HCT116 (cell line): ENCODE data around the gene KIAA1549. TPM values are rescaled to one million over a fixed set of nuclear protein-coding genes. Genes with fewer than 3 reads are reported as not detected.

Experiments used
- ATAC-seq: fragments of 200-7000 bp; cut with Tn5 transposase; 2 replicates; pipeline ENCODE4 v1.9.1; 2020; ENCODE audit warnings: mild to moderate bottlenecking, moderate library complexity
- BruUV-seq: library from RNA; stranded (reverse); fragments of 400-500 nt; replicated peaks from 2 replicates; lab custom pipeline; 2021; lab: Mats Ljungman, UMichigan
- CTCF ChIA-PET: fragments of 300-600 bp; sonication (Branson Sonifier 250); formaldehyde crosslinking; loops from one replicate; lab custom pipeline; 2021; ENCODE audit warnings: antibody characterized with exemption; lab: Charles Lee
- POLR2A ChIA-PET: fragments of 300-600, 350-600 bp; sonication (Branson Sonifier 250); formaldehyde crosslinking; loops from one replicate; lab custom pipeline; 2021; ENCODE audit warnings: antibody characterized with exemption; lab: Charles Lee
- RAD21 ChIA-PET, 2 experiments: fragments of 300-600 bp; sonication (Branson Sonifier 250); formaldehyde crosslinking; loops; one replicate each; lab custom pipeline; 2023; ENCODE audit warnings: low total read pairs in 2 of 2; ENCODE audit not compliant: uncharacterized antibody in 2 of 2, unreplicated experiment in 2 of 2, low non-redundant PET in 1 of 2; lab: Charles Lee
- DNase-seq: peaks from one replicate; pipeline ENCODE4 v3.0.0-alpha.2; 2010; ENCODE audit warnings: low read depth, low spot score
- H2AFZ ChIP-seq: fragments of 200-600 bp; shearing (Covaris generic), sonication (generic); 2 replicates; pipeline ENCODE4 v1.6.1; 2017; ENCODE audit warnings: low read depth, mixed run types, mixed read lengths, antibody characterized with exemption, low read length; ENCODE audit not compliant: poor library complexity, severe bottlenecking
- H3K27ac ChIP-seq: 2 replicates; pipeline ENCODE4 v1.5.1; 2012; ENCODE audit warnings: low read depth, low read length
- H3K27me3 ChIP-seq: fragments of 200-600 bp; sonication (generic); 2 replicates; pipeline ENCODE4 v1.6.1; 2016; ENCODE audit warnings: mixed run types, low read length, mixed read lengths; ENCODE audit not compliant: insufficient read depth
- H3K36me3 ChIP-seq, 2 experiments: fragments of 200-500 bp in 1 of 2; fragments of 200-600 bp in 1 of 2; sonication (Bioruptor generic) in 1 of 2; sonication (generic) in 1 of 2; 2 replicates each; pipeline versions ENCODE4 v1.5.1 to v1.6.1; 2014 to 2016; ENCODE audit warnings: low read length in 2 of 2, inconsistent platforms in 1 of 2, mixed read lengths in 1 of 2, mixed run types in 1 of 2; ENCODE audit not compliant: insufficient read depth in 2 of 2, control insufficient read depth in 1 of 2
- H3K4me1 ChIP-seq, 2 experiments: fragments of 200-600 bp in 1 of 2; sonication (generic) in 1 of 2; 2 replicates each; pipeline versions ENCODE4 v1.5.1 to v1.6.1; 2012 to 2017; ENCODE audit warnings: low read length in 2 of 2, inconsistent platforms in 1 of 2, mild to moderate bottlenecking in 1 of 2, mixed read lengths in 1 of 2, mixed run types in 1 of 2, moderate library complexity in 1 of 2; ENCODE audit not compliant: insufficient read depth in 2 of 2, control insufficient read depth in 1 of 2
- H3K4me2 ChIP-seq: fragments of 200-600 bp; sonication (generic); 2 replicates; pipeline ENCODE4 v1.6.1; 2017; ENCODE audit warnings: mixed run types, low read length, mixed read lengths
- H3K4me3 ChIP-seq, 2 experiments: fragments of 200-600 bp in 1 of 2; sonication (generic) in 1 of 2; replicated peaks in 1 of 2; 2 replicates each; pipeline ENCODE4 v1.5.1; 2011 to 2016; ENCODE audit warnings: low read length in 2 of 2, control low read depth in 1 of 2, low read depth in 1 of 2, mild to moderate bottlenecking in 1 of 2, mixed read lengths in 1 of 2, mixed run types in 1 of 2
- H3K79me2 ChIP-seq: fragments of 200-600 bp; sonication (generic); 2 replicates; pipeline ENCODE4 v1.6.1; 2017; ENCODE audit warnings: mild to moderate bottlenecking, mixed run types, low read length, moderate library complexity, mixed read lengths; ENCODE audit not compliant: insufficient read depth
- H3K9ac ChIP-seq: fragments of 200-600 bp; sonication (generic); 2 replicates; pipeline ENCODE4 v1.6.1; 2016; ENCODE audit warnings: low read length, mixed read lengths
- H3K9me2 ChIP-seq: fragments of 200-600 bp; sonication (generic), shearing (Covaris generic); 2 replicates; pipeline ENCODE4 v1.6.1; 2017; ENCODE audit warnings: mixed run types, mild to moderate bottlenecking, moderate library complexity; ENCODE audit not compliant: insufficient read depth
- H3K9me3 ChIP-seq, 2 experiments: fragments of 200-500 bp in 1 of 2; fragments of 200-600 bp in 1 of 2; sonication (Bioruptor generic) in 1 of 2; sonication (generic) in 1 of 2; 2 replicates each; pipeline ENCODE4 v1.6.1; 2014 to 2017; ENCODE audit warnings: low read length in 2 of 2, mixed read lengths in 2 of 2, inconsistent platforms in 1 of 2, low read depth in 1 of 2, mild to moderate bottlenecking in 1 of 2, mixed run types in 1 of 2, moderate library complexity in 1 of 2; ENCODE audit not compliant: control insufficient read depth in 1 of 2, insufficient read depth in 1 of 2
- H4K20me1 ChIP-seq: fragments of 200-600 bp; sonication (generic), shearing (Covaris generic); 2 replicates; pipeline ENCODE4 v1.6.1; 2017; ENCODE audit warnings: mixed run types, mild to moderate bottlenecking, moderate library complexity; ENCODE audit not compliant: insufficient read depth
- CBX3 ChIP-seq: IDR thresholded peaks from 2 replicates; pipeline ENCODE4 v1.6.1; 2012; ENCODE audit warnings: low read depth
- ELF1 ChIP-seq: IDR thresholded peaks from 2 replicates; pipeline ENCODE4 v1.6.1; 2012; ENCODE audit warnings: low read depth, borderline replicate concordance
- EZH2phosphoT487 ChIP-seq: fragments of 200-600 bp; IDR thresholded peaks from 2 replicates; pipeline ENCODE4 v1.6.1; 2018; ENCODE audit warnings: antibody characterized with exemption, borderline replicate concordance
- JUND ChIP-seq: IDR thresholded peaks from 2 replicates; pipeline ENCODE4 v1.6.1; 2012
- POLR2A ChIP-seq: IDR thresholded peaks from 2 replicates; pipeline ENCODE4 v1.7.0; 2011; ENCODE audit warnings: borderline replicate concordance; ENCODE audit not compliant: insufficient read depth, insufficient read length; ENCODE audit errors: extremely low read depth
- POLR2AphosphoS5 ChIP-seq: IDR thresholded peaks from 2 replicates; pipeline ENCODE4 v1.6.1; 2011; ENCODE audit warnings: mild to moderate bottlenecking, low read depth, low read length, moderate library complexity
- RAD21 ChIP-seq: IDR thresholded peaks from 2 replicates; pipeline ENCODE4 v1.6.1; 2012; ENCODE audit warnings: low read depth, mild to moderate bottlenecking
- REST ChIP-seq: IDR thresholded peaks from 2 replicates; pipeline ENCODE4 v1.6.1; 2012; ENCODE audit warnings: low read depth
- SIN3A ChIP-seq: IDR thresholded peaks from 2 replicates; pipeline ENCODE4 v1.6.1; 2012; ENCODE audit warnings: low read depth
- SRF ChIP-seq: IDR thresholded peaks from 2 replicates; pipeline ENCODE4 v1.6.1; 2012; ENCODE audit warnings: low read depth
- TCF7L2 ChIP-seq: IDR thresholded peaks from 2 replicates; pipeline ENCODE4 v1.7.0; 2011; ENCODE audit warnings: borderline replicate concordance, inconsistent platforms; ENCODE audit not compliant: insufficient read depth, insufficient read length; ENCODE audit errors: extremely low read depth
- YY1 ChIP-seq: IDR thresholded peaks from 2 replicates; pipeline ENCODE4 v1.6.1; 2011; ENCODE audit warnings: low read length, low read depth, moderate library complexity, mild to moderate bottlenecking; ENCODE audit not compliant: insufficient replicate concordance; ENCODE audit errors: extremely low read depth
- intact Hi-C: fragments of 100-400 bp; cut with micrococcal nuclease; formaldehyde crosslinking; loops from 2 replicates; pipeline ENCODE4 v1.10.0; 2022
- total RNA-seq: library from RNA; stranded (reverse); gene quantifications from one replicate; pipeline ENCODE4 v1.2.1, GENCODE V29; 2021; ENCODE audit not compliant: unreplicated experiment
- TF ChIP-seq, protein P1 (sequence below): IDR thresholded peaks from 2 replicates; pipeline ENCODE4 v1.6.1; 2011; ENCODE audit warnings: mild to moderate bottlenecking, low read length, moderate library complexity; ENCODE audit not compliant: insufficient replicate concordance; ENCODE audit errors: extremely low read depth
- TF ChIP-seq, protein P2 (sequence below), 3 experiments: fragments of 200-600 bp in 1 of 3; sonication (generic) in 1 of 3; IDR thresholded peaks in 2 of 3; conservative IDR thresholded peaks in 1 of 3; 2 replicates each; pipeline ENCODE4 v1.5.1; 2012 to 2017; ENCODE audit warnings: low read depth in 2 of 3, low read length in 2 of 3, antibody characterized with exemption in 1 of 3, borderline replicate concordance in 1 of 3, control low read depth in 1 of 3, mild to moderate bottlenecking in 1 of 3, mixed read lengths in 1 of 3, mixed run types in 1 of 3, moderate library complexity in 1 of 3; ENCODE audit not compliant: insufficient read depth in 1 of 3
- TF ChIP-seq, protein P3 (sequence below): IDR thresholded peaks from 2 replicates; pipeline ENCODE4 v1.6.1; 2012

The KIAA1549 gene
- total RNA-seq, 1 experiment from 2014 or later: 3.9 TPM

- H3K4me1 ChIP-seq: no peaks in the 10 kb centered on the region
- intact Hi-C loops: no loop called here
- no peaks in the 10 kb centered on the region for H3K79me2 ChIP-seq
- no peaks in the 10 kb centered on the region for H3K36me3 ChIP-seq
- TF ChIP-seq SIN3A (no peak), YY1 (no peak), JUND (no peak), POLR2AphosphoS5 (no peak), RAD21 (no peak), TCF7L2 (no peak), ELF1 (no peak), REST (no peak), SRF (no peak), CBX3 (no peak), POLR2A (no peak), EZH2phosphoT487 (no peak)
- TF ChIP-seq, protein P1, sequence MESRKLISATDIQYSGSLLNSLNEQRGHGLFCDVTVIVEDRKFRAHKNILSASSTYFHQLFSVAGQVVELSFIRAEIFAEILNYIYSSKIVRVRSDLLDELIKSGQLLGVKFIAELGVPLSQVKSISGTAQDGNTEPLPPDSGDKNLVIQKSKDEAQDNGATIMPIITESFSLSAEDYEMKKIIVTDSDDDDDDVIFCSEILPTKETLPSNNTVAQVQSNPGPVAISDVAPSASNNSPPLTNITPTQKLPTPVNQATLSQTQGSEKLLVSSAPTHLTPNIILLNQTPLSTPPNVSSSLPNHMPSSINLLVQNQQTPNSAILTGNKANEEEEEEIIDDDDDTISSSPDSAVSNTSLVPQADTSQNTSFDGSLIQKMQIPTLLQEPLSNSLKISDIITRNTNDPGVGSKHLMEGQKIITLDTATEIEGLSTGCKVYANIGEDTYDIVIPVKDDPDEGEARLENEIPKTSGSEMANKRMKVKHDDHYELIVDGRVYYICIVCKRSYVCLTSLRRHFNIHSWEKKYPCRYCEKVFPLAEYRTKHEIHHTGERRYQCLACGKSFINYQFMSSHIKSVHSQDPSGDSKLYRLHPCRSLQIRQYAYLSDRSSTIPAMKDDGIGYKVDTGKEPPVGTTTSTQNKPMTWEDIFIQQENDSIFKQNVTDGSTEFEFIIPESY: no peak
- TF ChIP-seq, protein P2, sequence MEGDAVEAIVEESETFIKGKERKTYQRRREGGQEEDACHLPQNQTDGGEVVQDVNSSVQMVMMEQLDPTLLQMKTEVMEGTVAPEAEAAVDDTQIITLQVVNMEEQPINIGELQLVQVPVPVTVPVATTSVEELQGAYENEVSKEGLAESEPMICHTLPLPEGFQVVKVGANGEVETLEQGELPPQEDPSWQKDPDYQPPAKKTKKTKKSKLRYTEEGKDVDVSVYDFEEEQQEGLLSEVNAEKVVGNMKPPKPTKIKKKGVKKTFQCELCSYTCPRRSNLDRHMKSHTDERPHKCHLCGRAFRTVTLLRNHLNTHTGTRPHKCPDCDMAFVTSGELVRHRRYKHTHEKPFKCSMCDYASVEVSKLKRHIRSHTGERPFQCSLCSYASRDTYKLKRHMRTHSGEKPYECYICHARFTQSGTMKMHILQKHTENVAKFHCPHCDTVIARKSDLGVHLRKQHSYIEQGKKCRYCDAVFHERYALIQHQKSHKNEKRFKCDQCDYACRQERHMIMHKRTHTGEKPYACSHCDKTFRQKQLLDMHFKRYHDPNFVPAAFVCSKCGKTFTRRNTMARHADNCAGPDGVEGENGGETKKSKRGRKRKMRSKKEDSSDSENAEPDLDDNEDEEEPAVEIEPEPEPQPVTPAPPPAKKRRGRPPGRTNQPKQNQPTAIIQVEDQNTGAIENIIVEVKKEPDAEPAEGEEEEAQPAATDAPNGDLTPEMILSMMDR (IDR thresholded peaks at IDR 0.05 in 2 of 3, conservative IDR thresholded peaks at IDR 0.05 in 1 of 3; ENCODE audit: borderline replicate concordance in 1 of 3, insufficient read depth in 1 of 3, low read depth in 2 of 3, low read length in 2 of 3): no peak
- TF ChIP-seq, protein P3, sequence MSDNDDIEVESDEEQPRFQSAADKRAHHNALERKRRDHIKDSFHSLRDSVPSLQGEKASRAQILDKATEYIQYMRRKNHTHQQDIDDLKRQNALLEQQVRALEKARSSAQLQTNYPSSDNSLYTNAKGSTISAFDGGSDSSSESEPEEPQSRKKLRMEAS: no peak
- no peaks in the 10 kb centered on the region for H4K20me1 ChIP-seq
- H3K4me2 ChIP-seq: no peak overlapping the region
- no peaks in the 10 kb centered on the region for H3K9me3 ChIP-seq
- no peak overlapping the region for H3K4me3 ChIP-seq
- DNase-seq (no peak), ATAC-seq (no peak)
- BruUV-seq: no TSS peak
- POLR2A ChIA-PET: no interaction called here
- CTCF ChIA-PET: no interaction called here
- H3K9ac ChIP-seq: no peak overlapping the region
- no peak overlapping the region for H3K27ac ChIP-seq
- H3K27me3 ChIP-seq: no peaks in the 10 kb centered on the region
- no peak overlapping the region for H2AFZ ChIP-seq
- H3K9me2 ChIP-seq: no peaks in the 10 kb centered on the region
- RAD21 ChIA-PET: no interaction called here
Observed at GRCh38 chr7:138822867-138823535, 158.2 kb downstream of the KIAA1549 start.
